GM19351 (cell line): ENCODE measurements around the gene DHRSX.
"Not testable (repeated sequence)": the region's sequence is repeated elsewhere in the genome, so short reads cannot be mapped to it uniquely, and the experiment has no call there.

ENCODE experiments used
- ATAC-seq: cut with Tn5 transposase; IDR thresholded peaks from one replicate; pipeline ENCODE4 v1.9.1; 2021; ENCODE audit warnings: mild to moderate bottlenecking, moderate library complexity; ENCODE audit not compliant: unreplicated experiment

Gene DHRSX

GRCh38 chrX:2498781-2499302, 1.9 kb downstream of the DHRSX start:
- no peak for ATAC-seq

GRCh38 chrX:2497961-2498780, 2.6 kb downstream of the DHRSX start:
- no peak for ATAC-seq

- no peak for ATAC-seq
Measured at GRCh38 chrX:2495595-2495994, 5.2 kb downstream of the DHRSX start.

- no peak for ATAC-seq
Measured at GRCh38 chrX:2492531-2493218, 8.1 kb downstream of the DHRSX start.

GRCh38 chrX:2490634-2491033, 10.1 kb downstream of the DHRSX start:
- no peak for ATAC-seq

GRCh38 chrX:2489446-2490445, 11.0 kb downstream of the DHRSX start:
- ATAC-seq: no peak

- no peak for ATAC-seq
Measured at GRCh38 chrX:2488621-2489285, 12.0 kb downstream of the DHRSX start.

- no peak for ATAC-seq
Measured at GRCh38 chrX:2487366-2487765, 13.4 kb downstream of the DHRSX start.

GRCh38 chrX:2486476-2487133, 14.2 kb downstream of the DHRSX start:
- ATAC-seq: no peak

GRCh38 chrX:2485789-2486345, 14.9 kb downstream of the DHRSX start:
- no peak for ATAC-seq

- no peak for ATAC-seq
Measured at GRCh38 chrX:2484721-2485648, 15.8 kb downstream of the DHRSX start.

GRCh38 chrX:2484256-2484655, 16.5 kb downstream of the DHRSX start:
- no peak for ATAC-seq

- no peak for ATAC-seq
Measured at GRCh38 chrX:2483398-2484060, 17.2 kb downstream of the DHRSX start.

- not testable (repeated sequence) for ATAC-seq
Measured at GRCh38 chrX:2481597-2481996, 19.2 kb downstream of the DHRSX start.

- ATAC-seq: not testable (repeated sequence)
Measured at GRCh38 chrX:2479982-2480381, 20.8 kb downstream of the DHRSX start.

GRCh38 chrX:2479420-2479780, 21.4 kb downstream of the DHRSX start:
- no peak for ATAC-seq

GRCh38 chrX:2478546-2479419, 22.0 kb downstream of the DHRSX start:
- ATAC-seq: no peak
